ENCODE measurements around the gene VWF.

Gene VWF

DNA sequence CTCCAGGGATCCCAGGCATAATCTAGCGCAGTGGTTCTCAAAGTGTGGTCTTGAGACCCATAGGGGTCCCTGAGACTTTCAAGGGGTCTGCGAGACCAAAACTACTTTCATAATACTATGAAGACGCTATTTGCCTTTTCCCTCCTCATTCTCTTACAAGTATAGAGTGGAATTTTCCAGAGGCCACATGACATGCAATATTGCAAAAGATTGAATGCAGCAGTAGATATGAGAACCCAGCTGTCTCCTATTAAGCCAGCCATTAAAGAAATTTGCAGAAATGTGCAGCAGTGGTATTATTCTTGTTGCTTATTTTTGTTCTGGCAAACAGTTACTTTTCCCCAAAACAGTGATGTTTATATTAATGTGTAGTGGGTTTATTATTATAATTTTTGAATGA is 62.8 kb downstream of the VWF start:
- no peak for DNase-seq
- H3K9me3 ChIP-seq (ENCODE audit: control insufficient read depth, low read length) = no peaks in the 10 kb centered on the region
- H3K36me3 ChIP-seq (ENCODE audit: control insufficient read depth, insufficient read depth, low read length) = no peaks in the 10 kb centered on the region
- peaks cover 4% of the 10 kb centered on the region for H3K27me3 ChIP-seq (replicated peaks; ENCODE audit: control insufficient read depth, insufficient read depth, low read length, poor library complexity, severe bottlenecking)
- H3K4me3 ChIP-seq (ENCODE audit: insufficient read depth, low read depth, low read length, poor library complexity, severe bottlenecking) = no peak overlapping the region
- peaks cover 4% of the 10 kb centered on the region for H3K4me1 ChIP-seq (ENCODE audit: control insufficient read depth, insufficient read depth, low read length, poor library complexity, severe bottlenecking)
- H3K27ac ChIP-seq (ENCODE audit: insufficient read depth, low read length, poor library complexity, severe bottlenecking) = no peak overlapping the region

DNA sequence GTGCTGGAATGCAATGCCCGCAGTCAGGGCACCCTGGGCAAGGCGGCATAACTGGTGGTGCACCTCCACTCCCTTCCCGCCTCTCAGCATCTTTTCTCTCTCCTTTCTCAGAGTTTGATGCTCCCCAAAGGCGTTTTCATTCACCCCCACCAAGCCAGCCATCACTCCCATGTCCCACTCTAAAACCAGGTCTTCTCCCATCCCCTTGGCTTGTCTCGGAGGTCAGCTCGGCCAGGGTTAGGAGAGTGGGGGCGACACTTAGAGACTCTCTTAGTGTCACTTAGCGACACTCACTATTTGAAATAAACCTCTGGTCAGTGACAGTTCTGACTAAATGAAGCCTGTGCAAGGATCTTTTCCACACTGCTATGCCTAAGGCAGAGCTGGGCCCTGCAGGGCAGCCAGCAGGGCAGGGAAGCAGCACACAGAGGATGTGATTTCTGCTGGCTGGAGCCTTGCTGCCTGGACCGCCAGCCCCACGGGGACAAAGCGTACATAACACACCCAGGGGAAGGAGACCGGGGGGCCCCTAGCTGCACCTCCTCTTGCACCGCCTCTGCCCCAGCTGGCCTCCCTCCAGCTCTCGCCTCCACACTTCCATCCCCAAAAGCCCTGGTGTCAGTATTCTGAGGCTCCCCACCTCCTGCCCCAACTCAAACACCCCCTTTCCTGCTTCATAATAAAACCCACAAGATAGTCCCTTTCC is 64.5 kb downstream of the VWF start:
- DNase-seq = no peak
- Histone ChIP-seq H3K27me3 (replicated peaks; ENCODE audit: control insufficient read depth, insufficient read depth, low read length, poor library complexity, severe bottlenecking) (peaks cover 8% of the 10 kb centered on the region), H3K4me1 (ENCODE audit: control insufficient read depth, insufficient read depth, low read length, poor library complexity, severe bottlenecking) (peaks cover 5% of the 10 kb centered on the region), H3K36me3 (ENCODE audit: control insufficient read depth, insufficient read depth, low read length) (no peaks in the 10 kb centered on the region), H3K9me3 (ENCODE audit: control insufficient read depth, low read length) (no peaks in the 10 kb centered on the region), H3K27ac (ENCODE audit: insufficient read depth, low read length, poor library complexity, severe bottlenecking) (no peak overlapping the region), H3K4me3 (ENCODE audit: insufficient read depth, low read depth, low read length, poor library complexity, severe bottlenecking) (no peak overlapping the region)

DNA sequence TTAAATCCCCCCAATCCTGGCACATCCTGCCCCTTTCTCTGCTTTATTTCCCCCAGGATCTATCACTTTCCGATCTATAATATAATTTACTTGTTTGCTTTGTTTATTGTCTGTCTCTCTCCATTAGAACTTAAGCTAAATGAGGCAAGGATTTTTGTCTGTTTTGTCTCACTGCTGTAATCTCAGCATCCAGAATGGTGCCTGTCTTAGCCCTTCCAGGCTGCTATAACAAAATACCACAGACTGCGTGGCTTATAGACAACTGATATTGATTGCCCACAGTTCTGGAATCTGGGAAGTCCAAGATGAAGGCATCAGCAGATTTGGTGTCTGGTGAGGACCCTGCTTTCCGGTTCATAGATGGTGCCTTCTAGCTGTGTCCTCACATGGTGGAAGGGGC is 65.2 kb downstream of the VWF start:
- H3K4me1 ChIP-seq (ENCODE audit: control insufficient read depth, insufficient read depth, low read length, poor library complexity, severe bottlenecking) = peaks cover 5% of the 10 kb centered on the region
- no peak overlapping the region for H3K27ac ChIP-seq (ENCODE audit: insufficient read depth, low read length, poor library complexity, severe bottlenecking)
- DNase-seq = no peak
- H3K36me3 ChIP-seq (ENCODE audit: control insufficient read depth, insufficient read depth, low read length) = no peaks in the 10 kb centered on the region
- no peaks in the 10 kb centered on the region for H3K9me3 ChIP-seq (ENCODE audit: control insufficient read depth, low read length)
- peaks cover 8% of the 10 kb centered on the region for H3K27me3 ChIP-seq (replicated peaks; ENCODE audit: control insufficient read depth, insufficient read depth, low read length, poor library complexity, severe bottlenecking)
- H3K4me3 ChIP-seq (ENCODE audit: insufficient read depth, low read depth, low read length, poor library complexity, severe bottlenecking) = no peak overlapping the region

DNA sequence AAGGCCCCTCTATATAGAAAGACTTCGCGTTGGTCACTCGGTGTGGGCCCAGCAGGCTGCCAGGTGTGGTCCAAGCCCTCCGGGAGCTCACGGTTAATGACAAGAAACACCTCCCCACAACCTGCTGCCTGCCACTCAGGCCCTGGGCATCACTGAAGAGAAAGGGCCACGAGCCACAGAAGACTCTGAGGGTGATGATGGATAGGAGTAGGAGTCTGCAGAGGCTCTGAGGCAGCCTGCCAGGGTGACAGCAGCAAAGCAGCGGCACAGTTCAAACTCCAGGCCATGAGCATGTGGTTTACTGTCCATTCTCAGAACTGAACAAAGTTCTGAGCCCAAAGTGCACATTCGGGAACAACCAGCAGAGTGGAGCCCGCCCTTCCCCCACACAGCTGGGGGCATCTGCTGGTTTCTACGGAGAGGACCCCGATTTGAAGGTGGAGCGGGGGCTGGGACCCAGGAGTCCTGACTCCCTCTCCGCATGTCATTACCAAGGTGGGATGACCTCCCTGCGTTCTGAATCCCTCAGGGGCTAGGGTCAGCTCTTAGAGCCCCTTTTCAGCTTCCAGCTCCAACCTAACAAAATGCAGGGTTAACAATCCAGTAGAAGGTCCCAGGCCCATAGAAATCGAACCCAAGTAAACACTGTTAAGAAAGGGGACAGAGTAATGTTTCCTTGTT is 65.8 kb downstream of the VWF start:
- H3K36me3 ChIP-seq (ENCODE audit: control insufficient read depth, insufficient read depth, low read length) = no peaks in the 10 kb centered on the region
- H3K4me1 ChIP-seq (ENCODE audit: control insufficient read depth, insufficient read depth, low read length, poor library complexity, severe bottlenecking) = peaks cover 5% of the 10 kb centered on the region

DNA sequence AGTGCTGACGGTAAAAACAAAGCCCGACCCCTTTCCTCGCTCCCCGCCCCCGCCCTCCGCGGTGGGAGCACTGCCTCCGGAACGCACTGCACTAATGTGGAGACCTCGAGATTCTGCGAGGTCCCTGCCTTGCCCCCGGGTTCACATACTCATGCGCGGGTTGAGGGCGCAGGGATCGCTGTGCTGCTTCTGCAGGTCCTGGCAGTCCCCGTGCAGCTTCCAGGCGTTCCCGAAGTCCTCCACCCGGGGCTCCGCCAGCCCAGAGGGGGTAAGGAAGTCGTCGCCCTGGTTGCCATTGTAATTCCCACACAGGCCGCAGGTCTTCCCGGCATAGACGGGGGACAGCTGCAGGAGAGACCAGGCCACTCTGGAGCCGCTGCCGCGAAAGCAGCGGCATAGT is 66.8 kb downstream of the VWF start:
- H3K36me3 ChIP-seq (ENCODE audit: control insufficient read depth, insufficient read depth, low read length) = no peaks in the 10 kb centered on the region
- H3K4me3 ChIP-seq (ENCODE audit: insufficient read depth, low read depth, low read length, poor library complexity, severe bottlenecking) = no peak overlapping the region
- DNase-seq = no peak
- no peak overlapping the region for H3K27ac ChIP-seq (ENCODE audit: insufficient read depth, low read length, poor library complexity, severe bottlenecking)
- H3K4me1 ChIP-seq (ENCODE audit: control insufficient read depth, insufficient read depth, low read length, poor library complexity, severe bottlenecking) = peaks cover 5% of the 10 kb centered on the region
- H3K9me3 ChIP-seq (ENCODE audit: control insufficient read depth, low read length) = no peaks in the 10 kb centered on the region
- H3K27me3 ChIP-seq (replicated peaks; ENCODE audit: control insufficient read depth, insufficient read depth, low read length, poor library complexity, severe bottlenecking) = peaks cover 8% of the 10 kb centered on the region

More for the DNA sequence above, 65.8 kb downstream of the VWF start:
- Histone ChIP-seq H3K27ac (ENCODE audit: insufficient read depth, low read length, poor library complexity, severe bottlenecking) (no peak overlapping the region), H3K9me3 (ENCODE audit: control insufficient read depth, low read length) (no peaks in the 10 kb centered on the region), H3K27me3 (replicated peaks; ENCODE audit: control insufficient read depth, insufficient read depth, low read length, poor library complexity, severe bottlenecking) (peaks cover 8% of the 10 kb centered on the region), H3K4me3 (ENCODE audit: insufficient read depth, low read depth, low read length, poor library complexity, severe bottlenecking) (no peak overlapping the region)
- no peak for DNase-seq

DNA sequence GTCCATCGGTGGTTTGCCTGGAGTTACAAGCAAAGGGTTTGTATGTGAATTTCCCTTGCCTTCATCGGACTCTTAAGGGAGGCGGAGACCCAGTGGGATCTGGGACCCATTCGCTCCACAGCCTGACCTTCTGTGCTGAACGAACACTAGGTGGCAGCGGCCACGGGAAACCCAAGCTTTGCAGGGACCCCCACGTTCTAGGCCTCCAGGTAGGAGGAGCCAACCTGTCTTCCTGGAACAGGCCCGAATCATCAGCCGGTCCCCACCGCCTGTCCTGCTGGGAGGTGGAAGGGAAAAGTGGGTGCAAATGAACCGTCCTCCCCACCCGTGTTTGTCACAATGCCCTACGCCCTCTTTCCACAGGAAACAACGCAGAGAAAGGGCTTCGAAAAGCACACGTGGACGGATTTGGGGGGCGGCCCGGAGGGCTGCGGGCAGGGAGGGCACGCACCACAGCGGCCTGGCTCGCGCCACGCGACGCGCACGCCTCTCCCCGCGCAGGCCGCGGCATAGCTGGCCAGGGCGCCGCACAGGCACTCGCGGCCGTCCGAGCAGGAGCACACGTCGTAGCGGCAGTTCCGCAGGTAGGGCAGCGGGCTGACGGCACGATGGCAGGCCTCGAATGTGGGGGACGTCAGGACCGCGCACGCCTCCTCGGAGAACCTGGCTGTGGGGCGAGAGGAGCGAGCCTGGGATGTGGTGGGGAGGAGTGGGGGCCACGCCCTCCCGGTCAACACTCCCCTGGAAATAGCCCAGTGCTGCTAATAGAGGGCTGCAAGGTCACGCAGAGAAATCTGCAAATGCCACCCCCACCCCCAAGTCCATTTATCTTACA is 67.8 kb downstream of the VWF start:
- Histone ChIP-seq H3K36me3 (ENCODE audit: control insufficient read depth, insufficient read depth, low read length) (no peaks in the 10 kb centered on the region), H3K4me3 (ENCODE audit: insufficient read depth, low read depth, low read length, poor library complexity, severe bottlenecking) (peak overlapping the region; percentile 17), H3K4me1 (ENCODE audit: control insufficient read depth, insufficient read depth, low read length, poor library complexity, severe bottlenecking) (peaks cover 5% of the 10 kb centered on the region), H3K27ac (ENCODE audit: insufficient read depth, low read length, poor library complexity, severe bottlenecking) (no peak overlapping the region), H3K27me3 (replicated peaks; ENCODE audit: control insufficient read depth, insufficient read depth, low read length, poor library complexity, severe bottlenecking) (peaks cover 8% of the 10 kb centered on the region), H3K9me3 (ENCODE audit: control insufficient read depth, low read length) (no peaks in the 10 kb centered on the region)
- no peak for DNase-seq

DNA sequence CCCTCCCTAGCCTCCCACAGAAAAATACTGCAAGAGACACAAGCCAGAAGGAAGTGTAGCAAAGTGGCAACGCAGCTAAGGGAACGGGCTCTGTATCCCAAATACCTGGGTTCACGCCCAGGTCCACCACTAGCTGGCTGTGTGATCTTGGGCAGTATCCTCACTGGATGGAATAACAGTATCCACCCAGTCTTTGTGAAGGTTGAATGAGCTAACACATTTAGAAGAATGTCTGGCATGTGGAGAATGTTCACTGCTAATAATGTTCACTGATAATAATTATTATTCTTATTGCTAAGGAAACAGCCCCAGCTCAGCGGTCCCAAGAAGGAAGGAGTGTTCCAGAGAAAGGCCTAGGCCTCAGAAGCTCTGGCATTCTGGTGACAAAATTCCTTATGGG is 70.9 kb downstream of the VWF start:
- Histone ChIP-seq H3K9me3 (ENCODE audit: control insufficient read depth, low read length) (no peaks in the 10 kb centered on the region), H3K27me3 (replicated peaks; ENCODE audit: control insufficient read depth, insufficient read depth, low read length, poor library complexity, severe bottlenecking) (peaks cover 8% of the 10 kb centered on the region), H3K4me1 (ENCODE audit: control insufficient read depth, insufficient read depth, low read length, poor library complexity, severe bottlenecking) (peaks cover 5% of the 10 kb centered on the region), H3K4me3 (ENCODE audit: insufficient read depth, low read depth, low read length, poor library complexity, severe bottlenecking) (no peak overlapping the region), H3K27ac (ENCODE audit: insufficient read depth, low read length, poor library complexity, severe bottlenecking) (no peak overlapping the region), H3K36me3 (ENCODE audit: control insufficient read depth, insufficient read depth, low read length) (no peaks in the 10 kb centered on the region)
- DNase-seq = no peak

DNA sequence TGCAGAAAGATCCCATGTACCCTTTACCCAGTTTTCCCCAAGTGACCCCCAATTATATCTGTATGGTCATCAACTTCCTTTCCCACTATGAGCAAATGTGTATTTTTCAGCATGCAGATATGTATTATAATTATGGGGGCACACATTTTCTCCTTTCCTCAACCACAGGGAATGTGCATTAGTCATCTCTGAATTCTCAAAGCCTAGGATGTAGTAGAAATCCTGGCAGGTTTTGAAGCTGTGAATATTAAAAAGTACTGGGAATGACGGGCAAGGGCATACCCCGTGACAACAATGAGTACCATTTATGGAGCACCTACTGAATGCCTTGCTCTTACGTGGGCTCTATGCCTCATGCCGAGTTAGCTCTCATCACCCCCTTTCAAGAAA is 71.5 kb downstream of the VWF start:
- Histone ChIP-seq H3K9me3 (ENCODE audit: control insufficient read depth, low read length) (no peaks in the 10 kb centered on the region), H3K4me3 (ENCODE audit: insufficient read depth, low read depth, low read length, poor library complexity, severe bottlenecking) (no peak overlapping the region), H3K36me3 (ENCODE audit: control insufficient read depth, insufficient read depth, low read length) (no peaks in the 10 kb centered on the region), H3K27ac (ENCODE audit: insufficient read depth, low read length, poor library complexity, severe bottlenecking) (no peak overlapping the region), H3K4me1 (ENCODE audit: control insufficient read depth, insufficient read depth, low read length, poor library complexity, severe bottlenecking) (peaks cover 5% of the 10 kb centered on the region), H3K27me3 (replicated peaks; ENCODE audit: control insufficient read depth, insufficient read depth, low read length, poor library complexity, severe bottlenecking) (peaks cover 8% of the 10 kb centered on the region)
- DNase-seq = no peak

DNA sequence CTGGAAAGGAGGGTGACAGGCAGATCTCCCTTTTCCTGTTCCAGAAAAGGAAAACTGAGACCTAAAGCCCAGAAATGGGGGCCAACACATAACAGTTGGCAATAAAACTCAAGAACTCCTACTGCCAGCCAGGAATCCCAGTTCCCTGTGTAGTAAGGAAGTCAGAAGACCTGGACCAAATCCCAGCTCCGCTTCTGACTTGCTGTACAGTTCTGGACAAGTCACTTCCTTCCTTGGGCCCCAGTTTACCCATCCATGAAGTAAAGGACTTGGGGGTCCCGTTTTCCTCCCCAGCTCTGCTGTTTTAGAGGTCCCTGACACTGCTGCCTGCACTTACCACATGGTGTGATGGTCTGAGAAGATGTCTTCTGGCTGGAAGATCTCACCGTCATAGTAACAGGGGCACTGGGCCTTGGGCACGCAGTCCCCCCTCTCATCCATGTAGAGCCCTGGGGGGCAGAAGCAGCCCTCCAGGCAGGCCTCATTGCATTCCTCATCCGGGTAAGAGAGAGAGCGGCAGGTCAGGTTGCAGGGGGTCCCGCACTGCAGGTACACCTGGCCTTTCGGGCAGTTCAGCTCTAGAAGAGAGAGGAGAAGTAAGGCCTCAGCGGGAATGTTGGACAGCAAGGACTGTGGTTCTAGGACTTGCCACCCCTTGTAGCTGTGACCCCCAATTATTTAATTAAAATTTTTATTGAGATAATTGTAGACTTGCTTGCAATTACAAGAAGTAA is 72.1 kb downstream of the VWF start:
- H3K27me3 ChIP-seq (replicated peaks; ENCODE audit: control insufficient read depth, insufficient read depth, low read length, poor library complexity, severe bottlenecking) = peaks cover 8% of the 10 kb centered on the region
- H3K27ac ChIP-seq (ENCODE audit: insufficient read depth, low read length, poor library complexity, severe bottlenecking) = no peak overlapping the region
- peaks cover 5% of the 10 kb centered on the region for H3K4me1 ChIP-seq (ENCODE audit: control insufficient read depth, insufficient read depth, low read length, poor library complexity, severe bottlenecking)
- H3K9me3 ChIP-seq (ENCODE audit: control insufficient read depth, low read length) = no peaks in the 10 kb centered on the region
- DNase-seq = no peak
- H3K4me3 ChIP-seq (ENCODE audit: insufficient read depth, low read depth, low read length, poor library complexity, severe bottlenecking) = no peak overlapping the region
- H3K36me3 ChIP-seq (ENCODE audit: control insufficient read depth, insufficient read depth, low read length) = no peaks in the 10 kb centered on the region
